Measurements from ENCODE around the gene UNC5B.

The UNC5B gene

GRCh38 chr10:71201849-71202248, 10.5 kb upstream of the UNC5B start:
- Histone ChIP-seq H3K27me3 (ENCODE audit: insufficient read depth, poor library complexity, severe bottlenecking) (peaks cover 4% of the 10 kb centered on the region), H3K4me3 (replicated peaks; ENCODE audit: insufficient read depth, low read length) (no peak overlapping the region), H3K27ac (replicated peaks) (no peak overlapping the region)
- no peak for TF ChIP-seq GABPA (IDR thresholded peaks at IDR 0.05; ENCODE audit: low read depth)
- TF ChIP-seq SPI1 (IDR thresholded peaks at IDR 0.05; ENCODE audit: borderline replicate concordance, low read depth) = no peak
- no peak for TF ChIP-seq POLR2AphosphoS5 (IDR thresholded peaks at IDR 0.05; ENCODE audit: low read depth)
- TF ChIP-seq CTCF (IDR thresholded peaks at IDR 0.05; ENCODE audit: insufficient read depth, low read length) = no peak
- TF ChIP-seq, protein P1, sequence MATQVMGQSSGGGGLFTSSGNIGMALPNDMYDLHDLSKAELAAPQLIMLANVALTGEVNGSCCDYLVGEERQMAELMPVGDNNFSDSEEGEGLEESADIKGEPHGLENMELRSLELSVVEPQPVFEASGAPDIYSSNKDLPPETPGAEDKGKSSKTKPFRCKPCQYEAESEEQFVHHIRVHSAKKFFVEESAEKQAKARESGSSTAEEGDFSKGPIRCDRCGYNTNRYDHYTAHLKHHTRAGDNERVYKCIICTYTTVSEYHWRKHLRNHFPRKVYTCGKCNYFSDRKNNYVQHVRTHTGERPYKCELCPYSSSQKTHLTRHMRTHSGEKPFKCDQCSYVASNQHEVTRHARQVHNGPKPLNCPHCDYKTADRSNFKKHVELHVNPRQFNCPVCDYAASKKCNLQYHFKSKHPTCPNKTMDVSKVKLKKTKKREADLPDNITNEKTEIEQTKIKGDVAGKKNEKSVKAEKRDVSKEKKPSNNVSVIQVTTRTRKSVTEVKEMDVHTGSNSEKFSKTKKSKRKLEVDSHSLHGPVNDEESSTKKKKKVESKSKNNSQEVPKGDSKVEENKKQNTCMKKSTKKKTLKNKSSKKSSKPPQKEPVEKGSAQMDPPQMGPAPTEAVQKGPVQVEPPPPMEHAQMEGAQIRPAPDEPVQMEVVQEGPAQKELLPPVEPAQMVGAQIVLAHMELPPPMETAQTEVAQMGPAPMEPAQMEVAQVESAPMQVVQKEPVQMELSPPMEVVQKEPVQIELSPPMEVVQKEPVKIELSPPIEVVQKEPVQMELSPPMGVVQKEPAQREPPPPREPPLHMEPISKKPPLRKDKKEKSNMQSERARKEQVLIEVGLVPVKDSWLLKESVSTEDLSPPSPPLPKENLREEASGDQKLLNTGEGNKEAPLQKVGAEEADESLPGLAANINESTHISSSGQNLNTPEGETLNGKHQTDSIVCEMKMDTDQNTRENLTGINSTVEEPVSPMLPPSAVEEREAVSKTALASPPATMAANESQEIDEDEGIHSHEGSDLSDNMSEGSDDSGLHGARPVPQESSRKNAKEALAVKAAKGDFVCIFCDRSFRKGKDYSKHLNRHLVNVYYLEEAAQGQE (IDR thresholded peaks at IDR 0.05; ENCODE audit: insufficient replicate concordance, low read depth) = no peak
- no peak for DNase-seq (ENCODE audit: low read depth in 1 of 2, low spot score in 1 of 2)

DNA sequence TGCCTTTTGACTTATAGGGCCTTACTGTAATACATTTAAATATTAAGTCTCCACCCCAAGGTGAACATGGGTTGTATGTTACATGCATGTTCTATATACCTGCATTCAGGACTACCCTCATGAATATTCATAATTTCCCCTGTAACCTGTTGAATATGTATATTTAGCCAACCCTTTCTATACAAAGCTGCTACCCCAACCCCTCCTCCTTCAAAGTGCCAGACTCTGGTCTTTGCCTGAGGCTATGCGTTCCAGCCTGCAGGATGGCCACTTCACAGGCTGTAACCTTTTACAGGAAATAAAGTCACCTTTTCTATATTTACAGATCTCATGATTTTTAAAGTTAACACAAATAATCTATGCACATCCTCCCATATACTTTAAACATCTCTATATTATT, 10.1 kb upstream of the UNC5B start:
- TF ChIP-seq SPI1 (IDR thresholded peaks at IDR 0.05; ENCODE audit: borderline replicate concordance, low read depth) (no peak), GABPA (IDR thresholded peaks at IDR 0.05; ENCODE audit: low read depth) (no peak), POLR2AphosphoS5 (IDR thresholded peaks at IDR 0.05; ENCODE audit: low read depth) (no peak), CTCF (IDR thresholded peaks at IDR 0.05; ENCODE audit: insufficient read depth, low read length) (no peak)
- TF ChIP-seq, protein P1 (IDR thresholded peaks at IDR 0.05; ENCODE audit: insufficient replicate concordance, low read depth) = no peak
- H3K4me3 ChIP-seq (replicated peaks; ENCODE audit: insufficient read depth, low read length) = no peak overlapping the region
- peaks cover 4% of the 10 kb centered on the region for H3K27me3 ChIP-seq (ENCODE audit: insufficient read depth, poor library complexity, severe bottlenecking)
- no peak overlapping the region for H3K27ac ChIP-seq (replicated peaks)
- DNase-seq (ENCODE audit: low read depth in 1 of 2, low spot score in 1 of 2) = no peak

- TF ChIP-seq GABPA (IDR thresholded peaks at IDR 0.05; ENCODE audit: low read depth) (no peak), POLR2AphosphoS5 (IDR thresholded peaks at IDR 0.05; ENCODE audit: low read depth) (no peak), CTCF (IDR thresholded peaks at IDR 0.05; ENCODE audit: insufficient read depth, low read length) (no peak), SPI1 (IDR thresholded peaks at IDR 0.05; ENCODE audit: borderline replicate concordance, low read depth) (no peak)
- TF ChIP-seq, protein P1 (IDR thresholded peaks at IDR 0.05; ENCODE audit: insufficient replicate concordance, low read depth) = no peak
- Histone ChIP-seq H3K27me3 (ENCODE audit: insufficient read depth, poor library complexity, severe bottlenecking) (peaks cover 4% of the 10 kb centered on the region), H3K4me3 (replicated peaks; ENCODE audit: insufficient read depth, low read length) (no peak overlapping the region), H3K27ac (replicated peaks) (no peak overlapping the region)
- DNase-seq (ENCODE audit: low read depth in 1 of 2, low spot score in 1 of 2) = no peak
Measured at GRCh38 chr10:71203124-71203523, 9.2 kb upstream of the UNC5B start.
